CD4-positive, alpha-beta T cell treated with Interleukin-4 for 1 hour (primary cell): ENCODE results near the gene RBP3.

Source experiments
- DNase-seq, 2 donors: peaks; one replicate each; pipeline ENCODE4 v3.0.0-alpha.2; 2020 to 2022

The RBP3 gene

GRCh38 chr10:47359101-47359500 is 10.9 kb downstream of the RBP3 start:
- no peak for DNase-seq

- DNase-seq: no peak
Observed at GRCh38 chr10:47359626-47360418, 11.7 kb downstream of the RBP3 start.

DNA sequence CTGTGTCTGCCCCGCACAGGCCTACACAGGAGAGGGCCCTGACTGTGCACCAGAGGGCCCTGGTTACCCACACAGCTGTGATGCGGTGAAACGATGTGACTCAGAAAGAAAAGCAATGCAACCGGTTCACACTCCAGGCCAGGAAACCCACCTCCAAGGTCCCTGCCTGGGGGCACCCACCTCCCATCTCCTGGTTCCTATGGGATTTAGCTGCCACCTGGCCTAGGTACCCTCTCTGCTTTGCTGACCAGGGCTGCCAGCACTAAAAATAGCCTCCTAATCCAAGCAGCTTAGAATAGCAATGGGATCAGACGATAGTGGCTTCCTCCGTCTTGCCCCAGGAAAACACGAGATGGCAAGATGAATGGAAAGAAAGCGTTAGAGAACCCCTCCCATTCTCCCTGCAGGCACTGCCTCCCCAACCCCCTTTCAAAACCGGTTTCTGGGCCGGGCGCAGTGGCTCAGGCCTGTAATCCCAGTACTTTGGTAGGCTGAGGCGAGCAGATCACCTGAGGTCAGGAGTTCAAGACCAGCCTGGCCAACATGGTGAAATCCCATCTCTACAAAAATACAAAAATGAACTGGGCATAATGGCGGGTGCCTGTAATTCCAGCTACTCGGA is 12.4 kb downstream of the RBP3 start:
- DNase-seq: peak in 1 of 2 donors; percentile 6

DNA sequence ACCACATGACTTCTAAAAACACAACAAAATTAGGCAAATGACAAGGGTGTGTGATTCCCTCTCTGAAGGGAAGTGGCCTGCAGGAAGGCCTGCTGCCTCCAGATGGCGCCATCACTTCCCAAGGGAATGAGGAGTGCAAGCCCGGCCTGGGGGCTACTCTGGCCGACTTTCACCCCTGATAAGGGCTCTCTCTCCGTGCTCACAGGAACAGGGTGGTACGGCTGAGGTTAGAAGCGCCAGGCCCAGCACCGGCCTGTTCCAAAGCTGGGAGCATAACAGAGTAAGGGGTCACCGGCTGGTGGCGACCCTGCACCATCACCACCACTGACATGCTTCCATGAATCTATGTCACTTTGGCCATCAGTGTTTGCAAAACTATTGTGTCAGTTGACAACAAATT is 13.1 kb downstream of the RBP3 start:
- peak in 1 of 2 donors; percentile 9 for DNase-seq

DNA sequence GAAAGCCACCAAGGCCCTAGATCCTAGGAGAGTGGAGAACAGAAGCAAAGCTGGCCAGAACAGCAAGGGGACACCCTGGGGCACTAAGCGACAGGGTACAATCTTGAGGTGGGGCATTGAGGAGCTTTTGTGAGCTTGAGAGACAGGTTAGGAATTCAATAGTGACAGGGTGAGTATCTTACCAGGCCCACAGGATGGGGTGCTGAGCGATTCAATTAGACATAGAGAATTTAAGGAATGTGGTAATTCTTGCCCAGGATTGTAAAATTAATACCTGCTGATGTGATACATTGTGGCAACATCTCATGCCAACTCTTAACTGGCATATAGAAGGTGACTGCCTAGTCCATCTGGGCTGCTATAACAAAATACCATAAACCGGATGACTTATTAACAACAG is 14.0 kb downstream of the RBP3 start:
- no peak for DNase-seq

- DNase-seq: no peak
Observed at GRCh38 chr10:47363781-47364180, 15.6 kb downstream of the RBP3 start.

DNA sequence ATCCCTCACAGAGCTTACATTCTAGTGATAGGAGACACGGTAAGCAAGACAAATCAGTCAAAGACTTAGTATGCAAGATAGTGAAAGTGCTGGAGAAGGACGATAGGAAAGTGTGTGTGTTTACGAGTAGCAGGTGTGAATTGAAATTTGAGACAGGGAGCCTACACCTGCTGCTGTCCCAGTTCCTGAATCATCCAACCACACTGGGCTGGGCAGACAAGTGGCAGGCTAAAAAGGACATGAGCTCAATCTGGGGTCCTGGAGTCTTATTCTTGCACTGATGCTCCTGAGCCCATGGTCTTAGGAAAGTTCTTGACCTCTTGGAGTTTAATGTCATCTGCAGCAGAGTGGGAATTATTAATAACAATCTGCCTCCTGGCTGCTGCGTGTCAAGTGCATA is 16.2 kb downstream of the RBP3 start:
- no peak for DNase-seq

DNA sequence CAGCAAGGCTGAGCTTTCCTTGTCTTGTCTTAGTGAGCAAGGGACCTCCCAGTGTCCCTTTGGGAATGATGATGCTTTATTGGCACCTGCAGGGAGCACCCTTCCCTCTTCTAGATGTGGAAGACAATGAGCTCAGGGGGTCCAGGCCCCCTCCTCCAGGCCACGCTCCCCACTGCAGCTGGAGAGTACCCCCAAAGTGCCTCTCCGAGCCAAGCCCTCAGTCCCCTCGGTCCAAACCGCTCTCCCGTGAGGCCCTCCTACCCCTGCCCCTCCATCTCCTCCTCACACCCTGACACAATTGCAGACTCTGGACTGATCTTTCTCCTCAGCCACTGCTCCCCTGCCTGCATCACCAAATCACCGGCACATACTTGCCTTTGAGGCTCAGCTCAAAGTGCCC is 16.7 kb downstream of the RBP3 start:
- DNase-seq: no peak

DNA sequence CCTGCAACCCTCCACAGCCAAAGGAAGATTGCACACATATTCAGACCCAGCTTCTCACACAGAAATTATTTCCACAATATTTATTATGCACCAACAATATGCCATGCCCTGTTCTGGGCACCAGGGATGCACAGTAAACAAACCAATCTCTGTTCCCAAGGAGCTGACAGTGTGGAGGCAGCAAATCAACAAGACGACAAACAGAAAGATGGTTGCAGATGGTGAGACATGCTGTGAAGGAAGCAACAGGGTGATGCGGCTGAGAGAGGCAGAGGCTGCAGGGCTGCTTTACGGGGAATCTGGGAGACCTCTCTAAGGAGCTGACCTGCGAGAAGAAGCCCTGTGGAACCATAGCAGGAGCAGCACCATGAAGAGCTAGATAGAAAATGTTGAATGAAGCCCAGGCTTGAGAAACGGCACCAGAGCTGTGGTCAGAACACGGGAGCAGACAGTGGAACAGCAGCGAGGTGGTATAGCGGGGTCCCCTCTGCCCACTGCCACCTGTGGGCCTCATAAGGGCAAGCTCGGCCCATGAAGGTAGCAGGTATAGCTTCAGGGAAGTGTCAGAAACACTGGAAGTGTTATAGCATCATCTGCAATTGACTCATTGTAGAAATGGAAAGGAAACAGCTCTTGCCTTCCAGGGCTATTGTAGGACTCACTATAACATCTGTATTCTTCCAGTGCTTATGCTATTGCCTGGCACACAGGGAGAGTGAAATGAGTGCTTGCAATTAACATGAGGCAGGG is 17.4 kb downstream of the RBP3 start:
- no peak for DNase-seq

- DNase-seq: peak in 1 of 2 donors; percentile 5
Observed at GRCh38 chr10:47366181-47366631, 18.0 kb downstream of the RBP3 start.

DNA sequence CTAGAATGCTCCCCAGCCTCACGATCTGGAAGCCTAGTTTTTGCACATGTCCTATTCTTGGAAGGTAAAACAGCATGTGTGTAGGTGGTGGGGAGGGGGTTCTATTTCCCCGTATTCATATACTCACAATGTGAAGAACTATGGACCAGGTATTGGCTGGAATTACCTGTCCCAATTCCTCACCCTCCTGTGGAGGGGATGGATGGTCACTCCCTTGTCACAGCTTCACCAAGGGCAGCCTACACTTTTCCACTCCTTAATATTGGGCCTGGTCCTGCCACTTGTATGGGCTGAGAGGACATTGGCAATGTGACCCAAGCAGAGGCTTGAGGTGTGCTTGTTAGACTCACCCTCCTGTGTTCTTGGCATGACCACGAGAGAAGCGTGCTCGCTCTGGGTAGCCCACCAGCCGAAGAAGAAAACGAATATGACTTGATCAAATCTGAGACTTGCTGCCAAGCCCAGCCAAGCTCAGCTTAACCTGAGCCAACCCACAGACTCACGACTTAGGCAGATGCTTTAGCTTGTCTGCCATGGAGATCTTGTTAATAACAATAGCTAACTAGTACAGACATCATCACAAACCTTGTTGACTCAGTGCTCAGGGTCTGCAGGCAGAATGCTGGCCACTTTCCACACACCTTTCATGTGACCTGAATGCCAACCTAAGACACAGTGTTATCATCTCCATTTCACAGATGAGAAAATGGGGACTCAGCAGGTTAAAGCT is 18.7 kb downstream of the RBP3 start:
- peak in 1 of 2 donors; percentile 7 for DNase-seq

- DNase-seq: peak in 1 of 2 donors; percentile 3
Observed at GRCh38 chr10:47367646-47368045, 19.5 kb downstream of the RBP3 start.

- peak in 1 of 2 donors; percentile 6 for DNase-seq
Observed at GRCh38 chr10:47368431-47369180, 20.4 kb downstream of the RBP3 start.

DNA sequence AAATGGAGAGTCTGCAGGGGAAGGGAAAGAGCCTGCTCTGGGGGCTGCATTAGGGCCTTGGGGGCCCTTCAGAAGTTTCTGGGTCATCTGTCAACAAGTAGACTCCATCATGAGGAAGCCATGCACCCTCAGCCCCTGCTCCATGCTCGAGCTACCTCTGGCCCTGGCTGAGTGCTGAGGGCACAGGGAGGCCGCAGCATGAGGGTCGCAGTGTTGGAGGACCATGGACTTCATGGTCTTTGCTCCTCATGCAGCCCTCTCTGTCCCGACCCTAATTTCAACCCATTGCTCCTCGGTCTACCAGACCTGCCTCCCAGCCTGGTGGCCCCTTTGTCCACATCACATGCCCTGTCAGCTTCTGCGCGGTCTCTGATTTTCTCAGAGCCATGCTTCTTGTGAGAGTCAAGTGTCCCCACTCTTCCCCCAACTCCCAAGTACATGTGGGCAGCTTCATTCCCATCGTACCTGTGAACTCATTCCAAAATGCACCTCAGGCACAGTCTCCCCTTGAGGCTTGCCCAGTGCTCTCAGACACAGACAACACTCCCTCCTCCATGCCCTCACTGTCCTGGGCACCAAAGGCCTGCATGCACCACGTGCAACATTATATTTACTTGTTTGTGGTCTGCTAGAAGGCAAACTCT is 21.2 kb downstream of the RBP3 start:
- peak in 1 of 2 donors; percentile 8 for DNase-seq

DNA sequence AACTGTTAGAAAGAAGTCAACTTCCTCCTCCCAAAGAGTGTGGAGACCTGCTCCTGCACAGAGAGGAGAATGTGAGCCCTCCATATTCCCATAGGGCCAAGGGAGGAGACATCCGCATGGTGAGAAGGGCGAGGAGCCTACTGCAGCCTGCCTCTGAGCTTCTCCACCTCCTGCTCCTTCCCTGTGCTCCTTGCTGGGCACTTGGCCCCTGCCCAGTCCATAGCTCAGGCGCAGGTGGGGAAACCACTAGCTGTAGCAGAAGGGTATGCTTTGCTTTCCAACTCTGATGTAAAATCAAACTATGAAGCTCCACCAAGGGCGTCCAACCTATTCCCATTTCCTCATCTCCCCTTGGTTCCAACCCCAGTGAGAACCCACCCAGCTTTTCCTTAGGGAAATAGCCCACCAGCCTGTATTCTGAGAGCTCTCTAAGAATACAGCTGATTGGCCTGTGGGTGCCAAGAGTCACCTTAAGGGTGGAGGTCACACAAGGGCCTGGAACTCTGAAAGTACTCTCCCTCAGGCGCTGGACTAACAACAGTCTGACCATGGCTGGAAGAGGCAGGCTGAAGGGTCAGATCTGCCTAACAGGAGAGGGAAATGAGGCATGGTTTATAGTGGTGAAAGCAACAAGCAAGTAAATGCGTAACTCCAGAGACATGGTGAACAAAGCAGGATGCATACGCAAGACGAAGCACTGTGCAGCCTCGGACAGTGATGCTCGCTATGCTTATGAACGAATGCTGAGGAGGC is 22.0 kb downstream of the RBP3 start:
- DNase-seq: peak in 1 of 2 donors; percentile 7

GRCh38 chr10:47370878-47371277 is 22.7 kb downstream of the RBP3 start:
- no peak for DNase-seq

- no peak for DNase-seq
Observed at GRCh38 chr10:47371629-47372485, 23.7 kb downstream of the RBP3 start.

DNA sequence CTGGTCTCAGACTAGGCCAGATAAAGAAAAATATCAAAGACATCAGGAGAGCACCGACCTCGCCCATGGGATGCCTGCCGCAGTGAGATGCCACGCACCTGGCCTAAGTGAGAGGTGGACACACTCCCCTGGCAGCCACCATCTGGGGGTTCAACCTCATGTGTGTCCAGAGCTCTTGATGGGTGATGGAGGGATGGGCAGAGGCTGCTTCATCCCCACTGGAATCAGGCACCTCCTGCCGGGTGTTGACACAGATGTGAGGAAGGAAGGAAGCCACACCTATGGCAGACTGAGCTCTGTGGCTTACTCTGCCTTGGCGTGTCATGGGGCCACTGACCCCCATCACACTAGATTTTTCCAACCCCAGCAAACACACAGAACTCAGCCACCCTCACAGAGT is 24.6 kb downstream of the RBP3 start:
- no peak for DNase-seq

DNA sequence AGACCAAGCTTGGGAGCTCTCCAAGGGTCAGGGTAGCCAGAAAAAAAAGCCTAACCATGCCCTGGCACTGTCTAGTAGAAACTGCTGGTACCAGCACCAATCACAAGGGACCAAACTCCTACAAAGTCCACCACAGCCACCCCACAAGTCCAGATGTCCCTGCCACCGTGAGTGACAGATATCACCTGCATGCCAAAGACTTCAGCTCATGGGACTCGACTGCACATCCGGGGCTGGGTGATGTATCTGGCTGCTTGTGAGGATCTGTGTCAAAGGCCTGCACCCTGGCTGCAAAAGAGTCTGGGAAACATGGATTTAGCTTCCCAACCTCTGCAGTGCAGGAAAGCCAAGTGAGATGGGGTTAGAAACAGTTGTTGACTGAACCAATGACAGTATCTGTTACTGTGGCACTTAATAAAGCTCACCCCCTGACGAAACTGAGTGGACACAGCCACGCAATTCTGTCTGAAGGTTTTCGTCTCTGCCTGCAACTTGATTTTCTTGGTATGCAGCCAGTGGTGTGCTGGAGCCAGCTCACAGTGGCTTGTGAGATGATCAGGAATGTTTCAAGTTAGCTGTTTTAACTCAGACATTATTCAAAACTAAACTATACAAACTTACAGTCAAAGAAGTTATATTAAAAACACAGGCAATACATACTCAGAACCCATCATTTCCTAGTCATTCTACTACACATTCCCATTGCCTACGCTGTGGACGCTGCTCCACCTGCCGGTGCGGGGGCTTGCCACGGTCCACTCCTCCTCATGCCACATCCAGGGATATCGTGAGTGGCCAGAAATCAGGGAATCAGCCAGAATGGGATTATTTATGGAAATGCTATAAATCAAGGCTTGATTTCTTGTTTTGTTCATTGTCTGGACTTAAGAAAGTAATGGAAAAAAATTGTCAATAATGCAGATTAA is 26.7 kb downstream of the RBP3 start:
- no peak for DNase-seq
